SK-N-MC (cell line): ENCODE data around the gene SLCO1C1.
A peak's percentile ranks its signal among the peaks of the same experiment; 100 is the strongest.

Experiments
- DNase-seq: peaks from one replicate; pipeline ENCODE4 v3.0.0-alpha.2; 2011; ENCODE audit warnings: low read depth, low spot score
- H3K27ac ChIP-seq: fragments of 200-600 bp; sonication (generic); 2 replicates; pipeline ENCODE4 v1.5.1; 2016; ENCODE audit warnings: mixed run types
- H3K36me3 ChIP-seq: fragments of 200-600 bp; sonication (generic); 2 replicates; pipeline ENCODE4 v1.6.1; 2017; ENCODE audit warnings: antibody characterized with exemption, low read length, mixed read lengths; ENCODE audit not compliant: insufficient read depth
- H3K4me3 ChIP-seq: fragments of 200-600 bp; sonication (generic); 2 replicates; pipeline ENCODE4 v1.5.1; 2016
- H3K9ac ChIP-seq: fragments of 200-600 bp; sonication (generic); 2 replicates; pipeline ENCODE4 v1.8.0; 2017; ENCODE audit warnings: mixed run types, mixed read lengths; ENCODE audit not compliant: insufficient read length
- H3K9me3 ChIP-seq: fragments of 200-600 bp; sonication (generic); 2 replicates; pipeline ENCODE4 v1.6.1; 2017; ENCODE audit warnings: low read depth, mild to moderate bottlenecking, antibody characterized with exemption, low read length, moderate library complexity, mixed read lengths
- EZH2 ChIP-seq: fragments of 200-600 bp; sonication (generic); IDR thresholded peaks from one replicate; pipeline ENCODE4 v1.6.1; 2017; ENCODE audit warnings: antibody characterized with exemption
- FOXP2 ChIP-seq: optimal IDR thresholded peaks from 2 replicates; pipeline ENCODE3; 2011; ENCODE audit warnings: mild to moderate bottlenecking, moderate library complexity; ENCODE audit not compliant: insufficient read depth; ENCODE audit errors: extremely low read length, control extremely low read depth
- POLR2AphosphoS5 ChIP-seq: IDR thresholded peaks from 2 replicates; pipeline ENCODE4 v1.6.1; 2012; ENCODE audit warnings: mild to moderate bottlenecking, low read depth, low read length, borderline replicate concordance

The SLCO1C1 gene

GRCh38 chr12:20704860-20705259, 9.7 kb downstream of the SLCO1C1 start:
- TF ChIP-seq FOXP2 (no peak), POLR2AphosphoS5 (peak; percentile 40; the same call in 1 of the 2 replicates)
- H3K27ac ChIP-seq, result peak overlapping the region; percentile 48; the same call in 1 of the 2 replicates

GRCh38 chr12:20711846-20712245, 16.7 kb downstream of the SLCO1C1 start:
- H3K4me3 ChIP-seq, result no peak overlapping the region
- no peaks in the 10 kb centered on the region for H3K36me3 ChIP-seq
- no peak overlapping the region for H3K9ac ChIP-seq
- no peak for DNase-seq
- TF ChIP-seq EZH2 (no peak), FOXP2 (no peak), POLR2AphosphoS5 (no peak)
- no peaks in the 10 kb centered on the region for H3K9me3 ChIP-seq
- no peak overlapping the region for H3K27ac ChIP-seq

More at GRCh38 chr12:20704860-20705259, 9.7 kb downstream of the SLCO1C1 start:
- DNase-seq, result peak; percentile 64
- no peak overlapping the region for H3K9ac ChIP-seq
- peak overlapping the region; percentile 2; the same call in 1 of the 2 replicates for H3K4me3 ChIP-seq
- no peaks in the 10 kb centered on the region for H3K36me3 ChIP-seq
- H3K9me3 ChIP-seq, result no peaks in the 10 kb centered on the region

GRCh38 chr12:20716037-20716436, 20.9 kb downstream of the SLCO1C1 start:
- no peak for TF ChIP-seq POLR2AphosphoS5
- TF ChIP-seq EZH2, result no peak
- TF ChIP-seq FOXP2, result no peak
- Histone ChIP-seq H3K9ac (no peak overlapping the region), H3K36me3 (no peaks in the 10 kb centered on the region), H3K9me3 (no peaks in the 10 kb centered on the region), H3K27ac (no peak overlapping the region), H3K4me3 (no peak overlapping the region)
- no peak for DNase-seq

GRCh38 chr12:20716985-20717384, 21.9 kb downstream of the SLCO1C1 start:
- TF ChIP-seq POLR2AphosphoS5, result no peak
- TF ChIP-seq FOXP2, result no peak
- no peak for TF ChIP-seq EZH2
- Histone ChIP-seq H3K9me3 (no peaks in the 10 kb centered on the region), H3K4me3 (no peak overlapping the region), H3K27ac (no peak overlapping the region), H3K36me3 (no peaks in the 10 kb centered on the region), H3K9ac (no peak overlapping the region)
- DNase-seq, result no peak

GRCh38 chr12:20718294-20718693, 23.2 kb downstream of the SLCO1C1 start:
- DNase-seq, result no peak
- Histone ChIP-seq H3K36me3 (no peaks in the 10 kb centered on the region), H3K4me3 (no peak overlapping the region), H3K9me3 (no peaks in the 10 kb centered on the region), H3K27ac (no peak overlapping the region), H3K9ac (no peak overlapping the region)
- TF ChIP-seq POLR2AphosphoS5 (no peak), EZH2 (no peak), FOXP2 (no peak)

GRCh38 chr12:20722142-20722541, 27.0 kb downstream of the SLCO1C1 start:
- Histone ChIP-seq H3K9me3 (no peaks in the 10 kb centered on the region), H3K9ac (no peak overlapping the region), H3K4me3 (no peak overlapping the region), H3K27ac (no peak overlapping the region), H3K36me3 (no peaks in the 10 kb centered on the region)
- no peak for TF ChIP-seq FOXP2
- TF ChIP-seq EZH2, result no peak
- no peak for TF ChIP-seq POLR2AphosphoS5
- DNase-seq, result no peak

- no peak overlapping the region for H3K4me3 ChIP-seq
- no peak overlapping the region for H3K9ac ChIP-seq
- H3K36me3 ChIP-seq, result no peaks in the 10 kb centered on the region
- no peaks in the 10 kb centered on the region for H3K9me3 ChIP-seq
- no peak for TF ChIP-seq FOXP2
- no peak for TF ChIP-seq EZH2
- TF ChIP-seq POLR2AphosphoS5, result no peak
- no peak overlapping the region for H3K27ac ChIP-seq
- DNase-seq, result no peak
Observed at GRCh38 chr12:20731274-20731673, 36.1 kb downstream of the SLCO1C1 start.

- DNase-seq, result no peak
- TF ChIP-seq EZH2 (no peak), POLR2AphosphoS5 (no peak), FOXP2 (no peak)
- H3K9me3 ChIP-seq, result no peaks in the 10 kb centered on the region
- H3K4me3 ChIP-seq, result no peak overlapping the region
- no peak overlapping the region for H3K9ac ChIP-seq
- H3K36me3 ChIP-seq, result no peaks in the 10 kb centered on the region
- H3K27ac ChIP-seq, result no peak overlapping the region
Observed at GRCh38 chr12:20740972-20741371, 45.8 kb downstream of the SLCO1C1 start.

- no peak overlapping the region for H3K9ac ChIP-seq
- no peaks in the 10 kb centered on the region for H3K9me3 ChIP-seq
- TF ChIP-seq POLR2AphosphoS5 (no peak), EZH2 (no peak), FOXP2 (no peak)
- H3K36me3 ChIP-seq, result no peaks in the 10 kb centered on the region
- H3K27ac ChIP-seq, result no peak overlapping the region; the same call in 1 of the 2 replicates
- no peak overlapping the region for H3K4me3 ChIP-seq
- DNase-seq, result no peak
Observed at GRCh38 chr12:20748198-20748597, 53.1 kb downstream of the SLCO1C1 start.

- H3K9me3 ChIP-seq, result no peaks in the 10 kb centered on the region
- no peak for DNase-seq
- H3K36me3 ChIP-seq, result no peaks in the 10 kb centered on the region
- no peak for TF ChIP-seq EZH2
- TF ChIP-seq POLR2AphosphoS5, result no peak
- TF ChIP-seq FOXP2, result no peak
- no peak overlapping the region for H3K9ac ChIP-seq
- H3K27ac ChIP-seq, result no peak overlapping the region
- no peak overlapping the region for H3K4me3 ChIP-seq
Observed at GRCh38 chr12:20751046-20751445, 55.9 kb downstream of the SLCO1C1 start.
